ENCODE measurements around the gene WHRN. TPM values are rescaled to one million over a fixed set of nuclear protein-coding genes. Genes with fewer than 3 reads are reported as not detected.

The WHRN gene
- total RNA-seq, 1 experiment from 2014 or later, result 4.7 TPM

GRCh38 chr9:114478459-114478858 is 26.8 kb downstream of the WHRN start:
- DNase-seq (ENCODE audit: low spot score), result no peak
- in situ Hi-C loops (cut with HindIII; ENCODE audit: low sequenced_read_pairs), result no loop called here

GRCh38 chr9:114477642-114478041 is 27.6 kb downstream of the WHRN start:
- in situ Hi-C loops (cut with HindIII; ENCODE audit: low sequenced_read_pairs), result no loop called here
- DNase-seq (ENCODE audit: low spot score), result no peak

- in situ Hi-C loops (cut with HindIII; ENCODE audit: low sequenced_read_pairs), result no loop called here
- DNase-seq (ENCODE audit: low spot score), result no peak
Observed at GRCh38 chr9:114476891-114477469, 28.3 kb downstream of the WHRN start.

- in situ Hi-C loops (cut with HindIII; ENCODE audit: low sequenced_read_pairs), result no loop called here
- no peak for DNase-seq (ENCODE audit: low spot score)
Observed at GRCh38 chr9:114475412-114476135, 29.7 kb downstream of the WHRN start.

- no peak for DNase-seq (ENCODE audit: low spot score)
- in situ Hi-C loops (cut with HindIII; ENCODE audit: low sequenced_read_pairs), result no loop called here
Observed at GRCh38 chr9:114474425-114474824, 30.8 kb downstream of the WHRN start.

- DNase-seq (ENCODE audit: low spot score), result no peak
- in situ Hi-C loops (cut with HindIII; ENCODE audit: low sequenced_read_pairs), result no loop called here
Observed at GRCh38 chr9:114473447-114473801, 31.8 kb downstream of the WHRN start.

GRCh38 chr9:114472765-114473446 is 32.4 kb downstream of the WHRN start:
- no peak for DNase-seq (ENCODE audit: low spot score)
- in situ Hi-C loops (cut with HindIII; ENCODE audit: low sequenced_read_pairs), result no loop called here

GRCh38 chr9:114471157-114471556 is 34.1 kb downstream of the WHRN start:
- no peak for DNase-seq (ENCODE audit: low spot score)
- in situ Hi-C loops (cut with HindIII; ENCODE audit: low sequenced_read_pairs), result no loop called here

GRCh38 chr9:114470581-114470980 is 34.7 kb downstream of the WHRN start:
- in situ Hi-C loops (cut with HindIII; ENCODE audit: low sequenced_read_pairs), result no loop called here
- DNase-seq (ENCODE audit: low spot score), result no peak

GRCh38 chr9:114470121-114470520 is 35.2 kb downstream of the WHRN start:
- no peak for DNase-seq (ENCODE audit: low spot score)
- in situ Hi-C loops (cut with HindIII; ENCODE audit: low sequenced_read_pairs), result no loop called here

GRCh38 chr9:114469091-114469853 is 36.0 kb downstream of the WHRN start:
- no peak for DNase-seq (ENCODE audit: low spot score)

GRCh38 chr9:114467910-114468309 is 37.4 kb downstream of the WHRN start:
- in situ Hi-C loops (cut with HindIII; ENCODE audit: low sequenced_read_pairs), result no loop called here
- no peak for DNase-seq (ENCODE audit: low spot score)

More at GRCh38 chr9:114469091-114469853, 36.0 kb downstream of the WHRN start:
- in situ Hi-C loops (cut with HindIII; ENCODE audit: low sequenced_read_pairs), result no loop called here

- in situ Hi-C loops (cut with HindIII; ENCODE audit: low sequenced_read_pairs), result no loop called here
- DNase-seq (ENCODE audit: low spot score), result no peak
Observed at GRCh38 chr9:114467226-114467750, 38.0 kb downstream of the WHRN start.

- no peak for DNase-seq (ENCODE audit: low spot score)
- in situ Hi-C loops (cut with HindIII; ENCODE audit: low sequenced_read_pairs), result no loop called here
Observed at GRCh38 chr9:114465906-114466900, 39.1 kb downstream of the WHRN start.

- DNase-seq (ENCODE audit: low spot score), result no peak
- in situ Hi-C loops (cut with HindIII; ENCODE audit: low sequenced_read_pairs), result no loop called here
Observed at GRCh38 chr9:114465417-114465816, 39.9 kb downstream of the WHRN start.

GRCh38 chr9:114464281-114465051 is 40.8 kb downstream of the WHRN start:
- in situ Hi-C loops (cut with HindIII; ENCODE audit: low sequenced_read_pairs), result no loop called here
- no peak for DNase-seq (ENCODE audit: low spot score)

GRCh38 chr9:114462791-114463190 is 42.5 kb downstream of the WHRN start:
- DNase-seq (ENCODE audit: low spot score), result no peak
- in situ Hi-C loops (cut with HindIII; ENCODE audit: low sequenced_read_pairs), result no loop called here

- no peak for DNase-seq (ENCODE audit: low spot score)
- in situ Hi-C loops (cut with HindIII; ENCODE audit: low sequenced_read_pairs), result no loop called here
Observed at GRCh38 chr9:114461468-114461867, 43.8 kb downstream of the WHRN start.

All from G401 (cell line).